Testis (tissue), 3 donors: ENCODE results near the gene FBXO39. TPM values are rescaled to one million over a fixed set of nuclear protein-coding genes. Genes with fewer than 3 reads are reported as not detected.
"Not testable (repeated sequence)": the region's sequence is repeated elsewhere in the genome, so short reads cannot be mapped to it uniquely, and the experiment has no call there.

Experiments
- DNase-seq: peaks from one replicate; pipeline ENCODE4 v3.0.0-alpha.2; 2019
- H3K27ac ChIP-seq, 2 donors: fragments of 200-600 bp; sonication (generic); one replicate each; pipeline ENCODE4 v1.5.1; 2019
- H3K27me3 ChIP-seq: fragments of 200-600 bp; sonication (generic); one replicate; pipeline ENCODE4 v1.5.1; 2019
- H3K36me3 ChIP-seq: fragments of 200-600 bp; sonication (generic); one replicate; pipeline ENCODE4 v1.5.1; 2017; ENCODE audit warnings: low read depth; ENCODE audit errors: missing control alignments
- H3K4me1 ChIP-seq: fragments of 200-600 bp; sonication (generic); one replicate; pipeline ENCODE4 v1.5.1; 2019
- H3K4me3 ChIP-seq, 2 donors: fragments of 200-600 bp; sonication (generic); one replicate each; pipeline ENCODE4 v1.5.1; 2017 to 2019
- H3K9me3 ChIP-seq: fragments of 200-600 bp; sonication (generic); one replicate; pipeline ENCODE4 v1.5.1; 2017
- POLR2A ChIP-seq: fragments of 450-650 bp; IDR thresholded peaks from one replicate; pipeline ENCODE4 v1.6.1; 2017; ENCODE audit warnings: antibody characterized with exemption, mild to moderate bottlenecking, moderate library complexity
- WGBS, 2 donors: methylation state at CpG; one replicate each; pipeline ENCODE4 v1.1.5; 2018; 5-methylcytosine and 5-hydroxymethylcytosine counted together
- intact Hi-C: fragments of 100-400 bp; cut with DNase I; formaldehyde crosslinking; loops from one replicate; pipeline ENCODE4 v1.15.1; 2023; ENCODE audit warnings: low total_unique reads
- polyA plus RNA-seq: library from polyadenylated mRNA; stranded (reverse); fragments of 350-450 nt; fragmentation: Illumina TruSeq; extraction: RNeasy Lipid Tissue Mini Kit (QIAGEN cat#74804); gene quantifications from one replicate; pipeline ENCODE4 v1.2.3, GENCODE V29; 2014; ENCODE audit warnings: low read depth, low replicate concordance; ENCODE audit not compliant: insufficient read depth
- total RNA-seq, 2 donors: library from RNA; depleted of rRNA; stranded (reverse); fragments of >200 nt; gene quantifications; one replicate each; pipeline ENCODE4 v1.2.3, GENCODE V29; 2016
- TF ChIP-seq, protein P1 (sequence below), 3 experiments: fragments of 450-650 bp in 2 of 3; fragments of 200-600 bp in 1 of 3; sonication (generic) in 1 of 3; IDR thresholded peaks; one replicate each; pipeline ENCODE4 v1.5.1; 2016 to 2019; ENCODE audit warnings: antibody characterized with exemption in 3 of 3, mild to moderate bottlenecking in 2 of 3, moderate library complexity in 1 of 3

The FBXO39 gene
- total and polyA plus RNA-seq, 3 donors from 2014 or later = 19.9 to 62.0 (median 46.9) TPM

GRCh38 chr17:6800422-6801027 lies 24.5 kb downstream of the FBXO39 start:
- H3K27me3 ChIP-seq = no peaks in the 10 kb centered on the region
- no peak overlapping the region for H3K4me3 ChIP-seq
- intact Hi-C loops = no loop called here
- H3K36me3 ChIP-seq = no peaks in the 10 kb centered on the region
- DNase-seq = no peak
- 92% methylated on average over 13 of the region's 13 CpGs for WGBS, 2 donors
- TF ChIP-seq POLR2A = no peak
- TF ChIP-seq, protein P1, sequence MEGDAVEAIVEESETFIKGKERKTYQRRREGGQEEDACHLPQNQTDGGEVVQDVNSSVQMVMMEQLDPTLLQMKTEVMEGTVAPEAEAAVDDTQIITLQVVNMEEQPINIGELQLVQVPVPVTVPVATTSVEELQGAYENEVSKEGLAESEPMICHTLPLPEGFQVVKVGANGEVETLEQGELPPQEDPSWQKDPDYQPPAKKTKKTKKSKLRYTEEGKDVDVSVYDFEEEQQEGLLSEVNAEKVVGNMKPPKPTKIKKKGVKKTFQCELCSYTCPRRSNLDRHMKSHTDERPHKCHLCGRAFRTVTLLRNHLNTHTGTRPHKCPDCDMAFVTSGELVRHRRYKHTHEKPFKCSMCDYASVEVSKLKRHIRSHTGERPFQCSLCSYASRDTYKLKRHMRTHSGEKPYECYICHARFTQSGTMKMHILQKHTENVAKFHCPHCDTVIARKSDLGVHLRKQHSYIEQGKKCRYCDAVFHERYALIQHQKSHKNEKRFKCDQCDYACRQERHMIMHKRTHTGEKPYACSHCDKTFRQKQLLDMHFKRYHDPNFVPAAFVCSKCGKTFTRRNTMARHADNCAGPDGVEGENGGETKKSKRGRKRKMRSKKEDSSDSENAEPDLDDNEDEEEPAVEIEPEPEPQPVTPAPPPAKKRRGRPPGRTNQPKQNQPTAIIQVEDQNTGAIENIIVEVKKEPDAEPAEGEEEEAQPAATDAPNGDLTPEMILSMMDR (IDR thresholded peaks at IDR 0.05) = no peak
- no peaks in the 10 kb centered on the region for H3K4me1 ChIP-seq
- no peak overlapping the region for H3K27ac ChIP-seq
- H3K9me3 ChIP-seq = no peaks in the 10 kb centered on the region

DNA sequence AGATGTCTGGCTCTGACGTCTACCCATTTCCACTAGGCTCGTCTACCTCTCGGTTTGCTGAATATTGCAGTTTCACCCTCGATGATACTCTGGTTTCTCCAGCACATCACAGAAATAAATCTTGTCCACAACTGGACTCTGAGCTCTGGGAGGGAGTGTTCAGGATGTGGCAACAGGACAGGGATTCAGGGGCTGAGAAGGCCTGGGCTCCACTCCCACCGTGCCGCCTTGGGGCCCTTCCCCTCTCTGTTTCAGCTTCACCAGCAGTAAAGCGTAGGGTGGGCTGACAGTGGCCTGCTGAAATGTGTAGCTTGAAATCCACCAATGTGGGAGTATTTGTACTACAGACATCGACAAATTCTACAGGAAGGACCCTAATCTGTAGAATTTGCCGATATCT lies 35.5 kb downstream of the FBXO39 start:
- no peak for DNase-seq
- no peak overlapping the region for H3K4me3 ChIP-seq
- H3K9me3 ChIP-seq = no peaks in the 10 kb centered on the region
- whole genome bisulfite sequencing, 2 donors = 87 to 89% methylated on average over 8 to 9 of the region's 9 CpGs
- H3K27ac ChIP-seq = no peak overlapping the region
- H3K27me3 ChIP-seq = no peaks in the 10 kb centered on the region
- no peaks in the 10 kb centered on the region for H3K36me3 ChIP-seq
- intact Hi-C loops = no loop called here
- H3K4me1 ChIP-seq = no peaks in the 10 kb centered on the region
- TF ChIP-seq, protein P1 (IDR thresholded peaks at IDR 0.05) = no peak
- no peak for TF ChIP-seq POLR2A

DNA sequence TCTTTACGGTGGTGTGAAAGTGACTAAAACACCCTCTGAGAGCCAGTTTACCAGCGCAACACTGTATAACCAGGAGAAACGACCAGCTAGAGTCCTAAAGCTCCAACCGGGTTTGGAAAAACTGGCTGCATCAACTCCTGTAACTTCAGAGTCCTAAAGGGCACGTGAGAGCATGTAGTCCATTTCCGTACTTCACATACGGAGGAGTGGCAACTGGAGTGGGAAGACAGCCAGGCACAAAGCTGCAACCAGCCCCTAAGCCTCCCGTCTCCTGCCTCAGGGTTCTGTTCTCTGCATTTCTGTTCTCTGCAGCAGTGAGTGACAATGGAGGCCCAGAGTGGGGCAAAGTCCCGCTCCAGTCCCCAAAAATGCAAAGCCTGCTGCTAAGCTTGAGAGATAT lies 36.3 kb downstream of the FBXO39 start:
- H3K27me3 ChIP-seq = no peaks in the 10 kb centered on the region
- H3K27ac ChIP-seq = no peak overlapping the region
- intact Hi-C loops = no loop called here
- WGBS, 2 donors = 58 to 64% methylated on average over 9 of the region's 9 CpGs
- H3K36me3 ChIP-seq = no peaks in the 10 kb centered on the region
- H3K9me3 ChIP-seq = no peaks in the 10 kb centered on the region
- no peaks in the 10 kb centered on the region for H3K4me1 ChIP-seq
- DNase-seq = no peak
- H3K4me3 ChIP-seq = no peak overlapping the region
- TF ChIP-seq, protein P1 (IDR thresholded peaks at IDR 0.05) = no peak
- TF ChIP-seq POLR2A = no peak

DNA sequence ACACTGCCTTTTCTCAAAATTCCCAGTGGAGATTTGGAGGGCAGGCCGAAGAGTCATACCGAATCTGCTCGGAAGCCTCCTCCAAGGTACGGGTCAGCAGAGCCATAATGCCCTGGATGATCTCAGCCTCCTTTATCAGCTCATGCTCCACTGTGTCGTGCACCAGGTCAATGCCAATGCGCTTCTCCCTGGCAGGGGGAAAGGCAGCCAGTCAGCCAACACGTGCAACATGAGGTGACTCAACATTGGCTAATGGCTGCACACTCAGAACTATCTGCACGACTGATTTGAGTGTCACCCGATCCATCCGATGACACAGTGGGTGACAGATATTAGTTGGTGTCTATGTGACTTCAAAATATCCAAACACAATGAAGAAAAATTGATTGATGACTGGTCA lies 39.8 kb downstream of the FBXO39 start:
- Histone ChIP-seq H3K9me3 (no peaks in the 10 kb centered on the region), H3K36me3 (no peaks in the 10 kb centered on the region), H3K27me3 (no peaks in the 10 kb centered on the region), H3K27ac (no peak overlapping the region), H3K4me3 (no peak overlapping the region), H3K4me1 (no peaks in the 10 kb centered on the region)
- TF ChIP-seq, protein P1 (IDR thresholded peaks at IDR 0.05) = no peak
- no peak for TF ChIP-seq POLR2A
- DNase-seq = no peak
- intact Hi-C loops = no loop called here
- WGBS, 2 donors = 70 to 83% methylated on average over 8 to 10 of the region's 10 CpGs

GRCh38 chr17:6816368-6816767 lies 40.4 kb downstream of the FBXO39 start:
- H3K27ac ChIP-seq, intact Hi-C loops, H3K4me3 ChIP-seq, H3K9me3 ChIP-seq, H3K36me3 ChIP-seq, DNase-seq, H3K27me3 ChIP-seq, H3K4me1 ChIP-seq: not testable (repeated sequence)
- WGBS, 2 donors = 85 to 86% methylated on average over 3 of the region's 3 CpGs
